Right renal pelvis (tissue), 4 donors: Measurements from ENCODE around the gene KMT2B. TPM values are rescaled to one million over a fixed set of nuclear protein-coding genes. Genes with fewer than 3 reads are reported as not detected.
"Not testable (repeated sequence)": the region's sequence is repeated elsewhere in the genome, so short reads cannot be mapped to it uniquely, and the experiment has no call there.

ENCODE experiments used
- DNase-seq, 4 donors: peaks; one replicate each; pipeline ENCODE4 v3.0.0-alpha.2; 2013; ENCODE audit warnings: low read depth in 4 of 4, low spot score in 3 of 4, missing footprints in 1 of 4
- polyA plus RNA-seq, 4 donors: library from polyadenylated mRNA; unstranded; fragments of 120-200 nt; gene quantifications; one replicate each; pipeline ENCODE4 v1.2.1, GENCODE V29; 2013; ENCODE audit not compliant: insufficient read length in 4 of 4

KMT2B gene
- 10 to 100 TPM; 28.1 to 36.6 (median 31.8) TPM for polyA plus RNA-seq

- DNase-seq: no peak
These were observed at the start of gene KMT2B for GRCh38 chr19:35717665-35718344. Gene KMT2B (plus strand): TSS chr19:35718003. CDS start chr19:35718019, 16 bp downstream.

GRCh38 chr19:35669566-35669965, 48.2 kb upstream of the KMT2B start:
- DNase-seq: no peak

- DNase-seq: no peak
These were observed 47.8 kb upstream of the KMT2B start for GRCh38 chr19:35669974-35670373.

GRCh38 chr19:35670686-35671085, 47.1 kb upstream of the KMT2B start:
- no peak for DNase-seq

GRCh38 chr19:35671818-35672217, 46.0 kb upstream of the KMT2B start:
- DNase-seq: no peak

GRCh38 chr19:35673121-35673804, 44.5 kb upstream of the KMT2B start:
- no peak for DNase-seq

GRCh38 chr19:35675589-35676140, 42.1 kb upstream of the KMT2B start:
- no peak for DNase-seq

- no peak for DNase-seq
These were observed 28.0 kb upstream of the KMT2B start for GRCh38 chr19:35689836-35690235.

GRCh38 chr19:35691106-35691505, 26.7 kb upstream of the KMT2B start:
- not testable (repeated sequence) for DNase-seq

GRCh38 chr19:35692010-35692409, 25.8 kb upstream of the KMT2B start:
- DNase-seq: no peak

GRCh38 chr19:35693422-35693821, 24.4 kb upstream of the KMT2B start:
- no peak for DNase-seq

- DNase-seq: peak; percentile 71 to 75 (median 72)
These were observed 23.8 kb upstream of the KMT2B start for GRCh38 chr19:35693835-35694599.

- DNase-seq: no peak
These were observed 21.8 kb upstream of the KMT2B start for GRCh38 chr19:35695895-35696422.

- DNase-seq: no peak
These were observed 21.0 kb upstream of the KMT2B start for GRCh38 chr19:35696835-35697234.

GRCh38 chr19:35702223-35703012, 15.4 kb upstream of the KMT2B start:
- peak; percentile 87 to 92 (median 90) for DNase-seq

- no peak for DNase-seq
These were observed 14.5 kb upstream of the KMT2B start for GRCh38 chr19:35703343-35703742.

GRCh38 chr19:35704218-35704617, 13.6 kb upstream of the KMT2B start, which contains the start of gene ZBTB32:
Gene ZBTB32 (plus strand): TSS chr19:35704558. CDS start chr19:35714627, 10,069 bp downstream.
- no peak for DNase-seq

- no peak for DNase-seq
These were observed 9.4 kb upstream of the KMT2B start for GRCh38 chr19:35708391-35708790.

GRCh38 chr19:35710784-35711723, 6.7 kb upstream of the KMT2B start:
- DNase-seq: no peak
